ENCODE data around the gene S1PR5. TPM values are rescaled to one million over a fixed set of nuclear protein-coding genes. Genes with fewer than 3 reads are reported as not detected.

S1PR5 gene
- total and polyA plus RNA-seq, 2 experiments from 2014 or later: 4.6 to 8.0 TPM

DNA sequence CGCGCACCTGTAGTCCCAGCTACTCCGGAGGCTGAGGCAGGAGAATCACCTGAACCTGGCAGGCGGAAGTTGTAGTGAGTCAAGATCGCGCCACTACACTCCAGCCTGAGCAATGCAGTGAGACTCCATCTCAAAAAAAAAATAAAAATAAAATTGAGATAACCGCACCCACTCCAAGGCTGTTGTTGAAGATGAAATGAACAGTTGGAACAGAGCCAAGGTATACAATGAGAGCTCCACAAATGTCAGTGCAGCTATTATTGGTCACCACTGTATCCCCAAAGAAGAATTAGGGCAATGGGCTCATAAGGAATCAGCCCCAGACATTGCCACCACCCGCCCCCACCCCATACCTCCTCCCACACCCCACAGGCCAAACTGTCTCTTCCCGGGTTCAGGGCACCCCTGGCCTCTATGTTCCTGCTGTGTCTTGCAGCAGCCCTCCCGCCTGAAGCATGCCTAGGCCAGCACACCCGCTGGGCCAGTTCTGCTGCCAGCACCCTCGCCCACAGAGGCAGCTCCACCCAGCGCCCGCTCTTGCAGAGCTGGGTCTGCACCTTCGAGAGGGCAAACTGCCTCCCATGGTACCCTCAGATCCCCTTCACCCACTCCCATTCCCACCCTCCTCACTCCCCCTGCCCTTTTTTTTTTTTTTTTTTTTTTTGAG lies 3.5 kb upstream of the S1PR5 start:
- H3K27ac Mint-ChIP-seq: no peak overlapping the region
- peaks cover 35% of the 10 kb centered on the region for H3K27me3 Mint-ChIP-seq (ENCODE audit: insufficient read depth, low read depth, poor library complexity)
- peaks cover 46% of the 10 kb centered on the region for H3K27me3 ChIP-seq (ENCODE audit: insufficient read depth)
- H3K4me2 ChIP-seq: no peak overlapping the region
- H3K27ac ChIP-seq (ENCODE audit: low read depth): no peak overlapping the region
- no peaks in the 10 kb centered on the region; the same call in 2 of the 3 replicates for H3K9me3 Mint-ChIP-seq
- DNase-seq (ENCODE audit: low spot score) (no peak), ATAC-seq (no peak)
- H3K4me3 ChIP-seq: no peak overlapping the region
- no peak overlapping the region for H2AFZ ChIP-seq
- H4K20me1 ChIP-seq (replicated peaks; ENCODE audit: insufficient read depth): no peaks in the 10 kb centered on the region
- H3K36me3 Mint-ChIP-seq (ENCODE audit: low read depth): no peaks in the 10 kb centered on the region; the same call in 2 of the 3 replicates
- H3K9me2 ChIP-seq (ENCODE audit: insufficient read depth): no peaks in the 10 kb centered on the region
- no peaks in the 10 kb centered on the region for H3K36me3 ChIP-seq (ENCODE audit: insufficient read depth)
- TF ChIP-seq JUNB (IDR thresholded peaks at IDR 0.05; ENCODE audit: unreplicated experiment) (no peak), CREB1 (CRISPR knock-in tag; IDR thresholded peaks at IDR 0.05; ENCODE audit: low read depth) (no peak), EZH2phosphoT487 (IDR thresholded peaks at IDR 0.05; ENCODE audit: unreplicated experiment) (no peak), EZH2 (IDR thresholded peaks at IDR 0.05; ENCODE audit: low read depth, unreplicated experiment) (no peak), STAT1 (IDR thresholded peaks at IDR 0.05; ENCODE audit: unreplicated experiment) (no peak), ZNF331 (CRISPR knock-in tag; IDR thresholded peaks at IDR 0.05; ENCODE audit: low read depth) (no peak), ZNF114 (CRISPR knock-in tag; IDR thresholded peaks at IDR 0.05) (no peak), NANOG (IDR thresholded peaks at IDR 0.05; ENCODE audit: borderline replicate concordance) (no peak), POLR2AphosphoS5 (IDR thresholded peaks at IDR 0.05; ENCODE audit: low read depth) (no peak)
- TF ChIP-seq, protein P1, sequence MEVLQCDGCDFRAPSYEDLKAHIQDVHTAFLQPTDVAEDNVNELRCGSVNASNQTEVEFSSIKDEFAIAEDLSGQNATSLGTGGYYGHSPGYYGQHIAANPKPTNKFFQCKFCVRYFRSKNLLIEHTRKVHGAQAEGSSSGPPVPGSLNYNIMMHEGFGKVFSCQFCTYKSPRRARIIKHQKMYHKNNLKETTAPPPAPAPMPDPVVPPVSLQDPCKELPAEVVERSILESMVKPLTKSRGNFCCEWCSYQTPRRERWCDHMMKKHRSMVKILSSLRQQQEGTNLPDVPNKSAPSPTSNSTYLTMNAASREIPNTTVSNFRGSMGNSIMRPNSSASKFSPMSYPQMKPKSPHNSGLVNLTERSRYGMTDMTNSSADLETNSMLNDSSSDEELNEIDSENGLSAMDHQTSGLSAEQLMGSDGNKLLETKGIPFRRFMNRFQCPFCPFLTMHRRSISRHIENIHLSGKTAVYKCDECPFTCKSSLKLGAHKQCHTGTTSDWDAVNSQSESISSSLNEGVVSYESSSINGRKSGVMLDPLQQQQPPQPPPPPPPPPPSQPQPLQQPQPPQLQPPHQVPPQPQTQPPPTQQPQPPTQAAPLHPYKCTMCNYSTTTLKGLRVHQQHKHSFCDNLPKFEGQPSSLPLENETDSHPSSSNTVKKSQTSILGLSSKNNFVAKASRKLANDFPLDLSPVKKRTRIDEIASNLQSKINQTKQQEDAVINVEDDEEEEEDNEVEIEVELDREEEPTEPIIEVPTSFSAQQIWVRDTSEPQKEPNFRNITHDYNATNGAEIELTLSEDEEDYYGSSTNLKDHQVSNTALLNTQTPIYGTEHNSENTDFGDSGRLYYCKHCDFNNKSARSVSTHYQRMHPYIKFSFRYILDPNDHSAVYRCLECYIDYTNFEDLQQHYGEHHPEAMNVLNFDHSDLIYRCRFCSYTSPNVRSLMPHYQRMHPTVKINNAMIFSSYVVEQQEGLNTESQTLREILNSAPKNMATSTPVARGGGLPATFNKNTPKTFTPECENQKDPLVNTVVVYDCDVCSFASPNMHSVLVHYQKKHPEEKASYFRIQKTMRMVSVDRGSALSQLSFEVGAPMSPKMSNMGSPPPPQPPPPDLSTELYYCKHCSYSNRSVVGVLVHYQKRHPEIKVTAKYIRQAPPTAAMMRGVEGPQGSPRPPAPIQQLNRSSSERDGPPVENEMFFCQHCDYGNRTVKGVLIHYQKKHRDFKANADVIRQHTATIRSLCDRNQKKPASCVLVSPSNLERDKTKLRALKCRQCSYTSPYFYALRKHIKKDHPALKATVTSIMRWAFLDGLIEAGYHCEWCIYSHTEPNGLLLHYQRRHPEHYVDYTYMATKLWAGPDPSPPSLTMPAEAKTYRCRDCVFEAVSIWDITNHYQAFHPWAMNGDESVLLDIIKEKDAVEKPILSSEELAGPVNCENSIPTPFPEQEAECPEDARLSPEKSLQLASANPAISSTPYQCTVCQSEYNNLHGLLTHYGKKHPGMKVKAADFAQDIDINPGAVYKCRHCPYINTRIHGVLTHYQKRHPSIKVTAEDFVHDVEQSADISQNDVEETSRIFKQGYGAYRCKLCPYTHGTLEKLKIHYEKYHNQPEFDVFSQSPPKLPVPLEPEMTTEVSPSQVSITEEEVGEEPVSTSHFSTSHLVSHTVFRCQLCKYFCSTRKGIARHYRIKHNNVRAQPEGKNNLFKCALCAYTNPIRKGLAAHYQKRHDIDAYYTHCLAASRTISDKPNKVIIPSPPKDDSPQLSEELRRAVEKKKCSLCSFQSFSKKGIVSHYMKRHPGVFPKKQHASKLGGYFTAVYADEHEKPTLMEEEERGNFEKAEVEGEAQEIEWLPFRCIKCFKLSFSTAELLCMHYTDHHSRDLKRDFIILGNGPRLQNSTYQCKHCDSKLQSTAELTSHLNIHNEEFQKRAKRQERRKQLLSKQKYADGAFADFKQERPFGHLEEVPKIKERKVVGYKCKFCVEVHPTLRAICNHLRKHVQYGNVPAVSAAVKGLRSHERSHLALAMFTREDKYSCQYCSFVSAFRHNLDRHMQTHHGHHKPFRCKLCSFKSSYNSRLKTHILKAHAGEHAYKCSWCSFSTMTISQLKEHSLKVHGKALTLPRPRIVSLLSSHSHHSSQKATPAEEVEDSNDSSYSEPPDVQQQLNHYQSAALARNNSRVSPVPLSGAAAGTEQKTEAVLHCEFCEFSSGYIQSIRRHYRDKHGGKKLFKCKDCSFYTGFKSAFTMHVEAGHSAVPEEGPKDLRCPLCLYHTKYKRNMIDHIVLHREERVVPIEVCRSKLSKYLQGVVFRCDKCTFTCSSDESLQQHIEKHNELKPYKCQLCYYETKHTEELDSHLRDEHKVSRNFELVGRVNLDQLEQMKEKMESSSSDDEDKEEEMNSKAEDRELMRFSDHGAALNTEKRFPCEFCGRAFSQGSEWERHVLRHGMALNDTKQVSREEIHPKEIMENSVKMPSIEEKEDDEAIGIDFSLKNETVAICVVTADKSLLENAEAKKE (CRISPR knock-in tag; IDR thresholded peaks at IDR 0.05): no peak
- TF ChIP-seq, protein P2, sequence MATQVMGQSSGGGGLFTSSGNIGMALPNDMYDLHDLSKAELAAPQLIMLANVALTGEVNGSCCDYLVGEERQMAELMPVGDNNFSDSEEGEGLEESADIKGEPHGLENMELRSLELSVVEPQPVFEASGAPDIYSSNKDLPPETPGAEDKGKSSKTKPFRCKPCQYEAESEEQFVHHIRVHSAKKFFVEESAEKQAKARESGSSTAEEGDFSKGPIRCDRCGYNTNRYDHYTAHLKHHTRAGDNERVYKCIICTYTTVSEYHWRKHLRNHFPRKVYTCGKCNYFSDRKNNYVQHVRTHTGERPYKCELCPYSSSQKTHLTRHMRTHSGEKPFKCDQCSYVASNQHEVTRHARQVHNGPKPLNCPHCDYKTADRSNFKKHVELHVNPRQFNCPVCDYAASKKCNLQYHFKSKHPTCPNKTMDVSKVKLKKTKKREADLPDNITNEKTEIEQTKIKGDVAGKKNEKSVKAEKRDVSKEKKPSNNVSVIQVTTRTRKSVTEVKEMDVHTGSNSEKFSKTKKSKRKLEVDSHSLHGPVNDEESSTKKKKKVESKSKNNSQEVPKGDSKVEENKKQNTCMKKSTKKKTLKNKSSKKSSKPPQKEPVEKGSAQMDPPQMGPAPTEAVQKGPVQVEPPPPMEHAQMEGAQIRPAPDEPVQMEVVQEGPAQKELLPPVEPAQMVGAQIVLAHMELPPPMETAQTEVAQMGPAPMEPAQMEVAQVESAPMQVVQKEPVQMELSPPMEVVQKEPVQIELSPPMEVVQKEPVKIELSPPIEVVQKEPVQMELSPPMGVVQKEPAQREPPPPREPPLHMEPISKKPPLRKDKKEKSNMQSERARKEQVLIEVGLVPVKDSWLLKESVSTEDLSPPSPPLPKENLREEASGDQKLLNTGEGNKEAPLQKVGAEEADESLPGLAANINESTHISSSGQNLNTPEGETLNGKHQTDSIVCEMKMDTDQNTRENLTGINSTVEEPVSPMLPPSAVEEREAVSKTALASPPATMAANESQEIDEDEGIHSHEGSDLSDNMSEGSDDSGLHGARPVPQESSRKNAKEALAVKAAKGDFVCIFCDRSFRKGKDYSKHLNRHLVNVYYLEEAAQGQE (IDR thresholded peaks at IDR 0.05; ENCODE audit: unreplicated experiment): no peak
- TF ChIP-seq, protein P3, sequence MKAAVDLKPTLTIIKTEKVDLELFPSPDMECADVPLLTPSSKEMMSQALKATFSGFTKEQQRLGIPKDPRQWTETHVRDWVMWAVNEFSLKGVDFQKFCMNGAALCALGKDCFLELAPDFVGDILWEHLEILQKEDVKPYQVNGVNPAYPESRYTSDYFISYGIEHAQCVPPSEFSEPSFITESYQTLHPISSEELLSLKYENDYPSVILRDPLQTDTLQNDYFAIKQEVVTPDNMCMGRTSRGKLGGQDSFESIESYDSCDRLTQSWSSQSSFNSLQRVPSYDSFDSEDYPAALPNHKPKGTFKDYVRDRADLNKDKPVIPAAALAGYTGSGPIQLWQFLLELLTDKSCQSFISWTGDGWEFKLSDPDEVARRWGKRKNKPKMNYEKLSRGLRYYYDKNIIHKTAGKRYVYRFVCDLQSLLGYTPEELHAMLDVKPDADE (IDR thresholded peaks at IDR 0.05): no peak
- TF ChIP-seq, protein P4, sequence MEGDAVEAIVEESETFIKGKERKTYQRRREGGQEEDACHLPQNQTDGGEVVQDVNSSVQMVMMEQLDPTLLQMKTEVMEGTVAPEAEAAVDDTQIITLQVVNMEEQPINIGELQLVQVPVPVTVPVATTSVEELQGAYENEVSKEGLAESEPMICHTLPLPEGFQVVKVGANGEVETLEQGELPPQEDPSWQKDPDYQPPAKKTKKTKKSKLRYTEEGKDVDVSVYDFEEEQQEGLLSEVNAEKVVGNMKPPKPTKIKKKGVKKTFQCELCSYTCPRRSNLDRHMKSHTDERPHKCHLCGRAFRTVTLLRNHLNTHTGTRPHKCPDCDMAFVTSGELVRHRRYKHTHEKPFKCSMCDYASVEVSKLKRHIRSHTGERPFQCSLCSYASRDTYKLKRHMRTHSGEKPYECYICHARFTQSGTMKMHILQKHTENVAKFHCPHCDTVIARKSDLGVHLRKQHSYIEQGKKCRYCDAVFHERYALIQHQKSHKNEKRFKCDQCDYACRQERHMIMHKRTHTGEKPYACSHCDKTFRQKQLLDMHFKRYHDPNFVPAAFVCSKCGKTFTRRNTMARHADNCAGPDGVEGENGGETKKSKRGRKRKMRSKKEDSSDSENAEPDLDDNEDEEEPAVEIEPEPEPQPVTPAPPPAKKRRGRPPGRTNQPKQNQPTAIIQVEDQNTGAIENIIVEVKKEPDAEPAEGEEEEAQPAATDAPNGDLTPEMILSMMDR (conservative IDR thresholded peaks at IDR 0.05; ENCODE audit: low read depth in 2 of 2): no peak
- H3K4me3 Mint-ChIP-seq: no peak overlapping the region
- H3K79me2 ChIP-seq (replicated peaks; ENCODE audit: insufficient read depth): no peaks in the 10 kb centered on the region
- peaks cover 22% of the 10 kb centered on the region for H3K4me1 Mint-ChIP-seq
- H3K4me1 ChIP-seq (ENCODE audit: insufficient read depth): peaks cover 16% of the 10 kb centered on the region
- H3F3A ChIP-seq (replicated peaks; ENCODE audit: low read depth): peaks cover 11% of the 10 kb centered on the region; the same call in 1 of the 2 replicates
